KMS-11 (cell line): ENCODE results near the gene GXYLT2.

Source experiments
- H2AFZ ChIP-seq: fragments of 200-600 bp; sonication (generic); 2 replicates; pipeline ENCODE4 v1.6.1; 2016; ENCODE audit warnings: antibody characterized with exemption, mixed run types, low read depth
- H3K27ac ChIP-seq: fragments of 200-600 bp; sonication (generic); 2 replicates; pipeline ENCODE4 v1.6.1; 2016; ENCODE audit warnings: mild to moderate bottlenecking, mixed run types
- H3K27me3 ChIP-seq: fragments of 200-600 bp; sonication (generic); 2 replicates; pipeline ENCODE4 v1.6.1; 2017; ENCODE audit warnings: mild to moderate bottlenecking, low read depth, mixed run types, moderate library complexity; ENCODE audit not compliant: insufficient read depth
- H3K36me3 ChIP-seq: fragments of 200-600 bp; sonication (generic); 2 replicates; pipeline ENCODE4 v1.6.1; 2017; ENCODE audit warnings: mild to moderate bottlenecking, mixed run types; ENCODE audit not compliant: insufficient read depth
- H3K4me1 ChIP-seq: fragments of 200-600 bp; sonication (generic); 2 replicates; pipeline ENCODE4 v1.6.1; 2016; ENCODE audit warnings: mild to moderate bottlenecking, low read depth, mixed run types; ENCODE audit not compliant: poor library complexity, severe bottlenecking
- H3K4me2 ChIP-seq: fragments of 200-600 bp; sonication (generic); 2 replicates; pipeline ENCODE4 v1.7.0; 2016; ENCODE audit warnings: mild to moderate bottlenecking, mixed run types
- H3K4me3 ChIP-seq: fragments of 200-600 bp; sonication (generic); IDR thresholded peaks from 2 replicates; pipeline ENCODE4 v1.6.1; 2017; ENCODE audit warnings: low read depth, low read length, mixed read lengths; ENCODE audit not compliant: insufficient read depth
- H3K79me2 ChIP-seq: fragments of 200-600 bp; sonication (generic); 2 replicates; pipeline ENCODE4 v1.6.1; 2016; ENCODE audit warnings: low read depth, mixed run types; ENCODE audit not compliant: insufficient read depth
- H3K9ac ChIP-seq: fragments of 200-600 bp; sonication (generic); 2 replicates; pipeline ENCODE4 v1.6.1; 2016; ENCODE audit warnings: mild to moderate bottlenecking, mixed run types
- H4K20me1 ChIP-seq: fragments of 200-600 bp; sonication (generic); 2 replicates; pipeline ENCODE4 v1.6.1; 2016; ENCODE audit warnings: mild to moderate bottlenecking, mixed run types; ENCODE audit not compliant: insufficient read depth
- CTCF ChIP-seq: fragments of 200-600 bp; sonication (generic); conservative IDR thresholded peaks from 2 replicates; pipeline ENCODE4 v1.6.1; 2017; ENCODE audit warnings: low read depth, mild to moderate bottlenecking, antibody characterized with exemption, low read length, moderate library complexity, mixed read lengths

The GXYLT2 gene

GRCh38 chr3:72962317-72962716 is 74.5 kb downstream of the GXYLT2 start:
- Histone ChIP-seq H3K79me2 (no peaks in the 10 kb centered on the region), H3K4me1 (peaks cover 4% of the 10 kb centered on the region), H3K27ac (no peak overlapping the region), H3K4me3 (no peak overlapping the region), H2AFZ (no peak overlapping the region), H3K4me2 (no peak overlapping the region), H3K36me3 (no peaks in the 10 kb centered on the region), H3K9ac (no peak overlapping the region), H4K20me1 (no peaks in the 10 kb centered on the region), H3K27me3 (no peaks in the 10 kb centered on the region)
- TF ChIP-seq CTCF: no peak

GRCh38 chr3:72964633-72965032 is 76.8 kb downstream of the GXYLT2 start:
- no peaks in the 10 kb centered on the region for H3K27me3 ChIP-seq
- H3K9ac ChIP-seq: no peak overlapping the region
- peaks cover 4% of the 10 kb centered on the region for H3K4me1 ChIP-seq
- H3K4me3 ChIP-seq: no peak overlapping the region
- TF ChIP-seq CTCF: no peak
- H3K4me2 ChIP-seq: no peak overlapping the region
- H3K27ac ChIP-seq: no peak overlapping the region
- H3K36me3 ChIP-seq: no peaks in the 10 kb centered on the region
- no peaks in the 10 kb centered on the region for H4K20me1 ChIP-seq
- no peak overlapping the region for H2AFZ ChIP-seq
- no peaks in the 10 kb centered on the region for H3K79me2 ChIP-seq

- no peaks in the 10 kb centered on the region for H3K79me2 ChIP-seq
- no peak overlapping the region for H3K27ac ChIP-seq
- H3K36me3 ChIP-seq: no peaks in the 10 kb centered on the region
- H3K9ac ChIP-seq: no peak overlapping the region
- no peak for TF ChIP-seq CTCF
- H3K4me3 ChIP-seq: no peak overlapping the region
- no peak overlapping the region for H3K4me2 ChIP-seq
- H3K27me3 ChIP-seq: no peaks in the 10 kb centered on the region
- H3K4me1 ChIP-seq: no peaks in the 10 kb centered on the region
- H2AFZ ChIP-seq: no peak overlapping the region
- H4K20me1 ChIP-seq: no peaks in the 10 kb centered on the region
Observed at GRCh38 chr3:72968266-72968664, 80.4 kb downstream of the GXYLT2 start.

GRCh38 chr3:72969766-72970165 is 81.9 kb downstream of the GXYLT2 start:
- no peaks in the 10 kb centered on the region for H3K27me3 ChIP-seq
- no peak overlapping the region for H2AFZ ChIP-seq
- no peak overlapping the region for H3K27ac ChIP-seq
- H3K79me2 ChIP-seq: no peaks in the 10 kb centered on the region
- H3K9ac ChIP-seq: no peak overlapping the region
- H3K4me2 ChIP-seq: no peak overlapping the region
- H3K4me3 ChIP-seq: no peak overlapping the region
- no peaks in the 10 kb centered on the region for H4K20me1 ChIP-seq
- no peaks in the 10 kb centered on the region for H3K36me3 ChIP-seq
- no peak for TF ChIP-seq CTCF
- H3K4me1 ChIP-seq: no peaks in the 10 kb centered on the region

GRCh38 chr3:72970942-72971341 is 83.1 kb downstream of the GXYLT2 start:
- Histone ChIP-seq H3K79me2 (no peaks in the 10 kb centered on the region), H3K4me2 (no peak overlapping the region), H3K4me3 (no peak overlapping the region), H3K4me1 (no peaks in the 10 kb centered on the region), H3K36me3 (no peaks in the 10 kb centered on the region), H4K20me1 (no peaks in the 10 kb centered on the region), H2AFZ (no peak overlapping the region), H3K27ac (no peak overlapping the region), H3K27me3 (no peaks in the 10 kb centered on the region), H3K9ac (no peak overlapping the region)
- TF ChIP-seq CTCF: no peak
